Activated T-cell treated with anti-CD3 and anti-CD28 coated beads for 24 hours (primary cell): ENCODE measurements around the gene SSU72.
"Not testable (repeated sequence)": the region's sequence is repeated elsewhere in the genome, so short reads cannot be mapped to it uniquely, and the experiment has no call there.

Experiments
- DNase-seq: peaks from one replicate; pipeline ENCODE4 v3.0.0-alpha.2; 2020; ENCODE audit warnings: low read depth

The SSU72 gene

DNA sequence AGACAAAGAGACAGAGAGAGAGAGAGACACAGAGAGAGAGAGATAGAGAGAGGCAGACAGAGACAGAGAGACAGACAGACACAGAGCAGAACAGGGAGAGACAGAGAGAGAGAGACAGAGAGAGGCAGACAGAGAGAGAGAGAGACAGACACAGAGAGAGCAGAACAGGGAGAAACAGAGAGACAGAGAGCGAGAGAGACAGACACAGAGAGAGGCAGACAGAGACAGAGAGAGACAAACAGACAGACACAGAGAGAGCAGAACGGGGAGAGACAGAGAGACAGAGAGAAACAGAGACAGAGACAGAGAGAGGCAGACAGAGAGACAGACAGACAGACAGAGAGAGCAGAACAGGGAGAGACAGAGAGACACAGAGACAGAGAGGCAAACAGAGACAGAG, 20.7 kb upstream of the SSU72 start:
- DNase-seq: not testable (repeated sequence)

DNA sequence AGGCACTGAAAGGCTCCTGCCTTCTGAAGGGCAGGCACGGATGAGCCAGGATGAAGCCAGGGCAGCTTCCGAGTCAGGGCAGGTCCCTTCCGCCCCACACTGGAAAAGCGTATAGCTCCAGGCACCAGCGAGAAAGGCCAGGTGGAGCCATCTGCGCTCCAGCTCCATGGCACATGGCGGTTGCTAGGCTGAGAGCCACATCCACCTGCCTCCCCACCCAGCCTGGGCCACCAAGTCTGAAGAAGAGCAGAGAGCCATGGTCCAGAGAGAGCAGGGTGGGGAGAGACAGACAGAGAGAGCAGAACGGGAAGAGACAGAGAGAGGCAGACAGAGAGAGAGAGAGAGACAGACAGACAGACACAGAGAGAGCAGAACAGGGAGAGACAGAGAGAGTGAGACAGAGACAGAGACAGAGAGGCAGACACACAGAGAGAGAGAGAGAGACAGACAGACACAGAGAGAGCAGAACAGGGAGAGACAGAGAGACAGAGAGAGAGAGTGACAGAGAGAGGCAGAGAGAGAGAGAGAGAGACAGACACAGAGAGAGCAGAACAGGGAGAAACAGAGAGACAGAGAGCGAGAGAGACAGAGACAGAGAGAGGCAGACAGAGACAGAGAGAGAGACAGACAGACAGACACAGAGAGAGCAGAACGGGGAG, 20.1 kb upstream of the SSU72 start:
- DNase-seq: no peak

DNA sequence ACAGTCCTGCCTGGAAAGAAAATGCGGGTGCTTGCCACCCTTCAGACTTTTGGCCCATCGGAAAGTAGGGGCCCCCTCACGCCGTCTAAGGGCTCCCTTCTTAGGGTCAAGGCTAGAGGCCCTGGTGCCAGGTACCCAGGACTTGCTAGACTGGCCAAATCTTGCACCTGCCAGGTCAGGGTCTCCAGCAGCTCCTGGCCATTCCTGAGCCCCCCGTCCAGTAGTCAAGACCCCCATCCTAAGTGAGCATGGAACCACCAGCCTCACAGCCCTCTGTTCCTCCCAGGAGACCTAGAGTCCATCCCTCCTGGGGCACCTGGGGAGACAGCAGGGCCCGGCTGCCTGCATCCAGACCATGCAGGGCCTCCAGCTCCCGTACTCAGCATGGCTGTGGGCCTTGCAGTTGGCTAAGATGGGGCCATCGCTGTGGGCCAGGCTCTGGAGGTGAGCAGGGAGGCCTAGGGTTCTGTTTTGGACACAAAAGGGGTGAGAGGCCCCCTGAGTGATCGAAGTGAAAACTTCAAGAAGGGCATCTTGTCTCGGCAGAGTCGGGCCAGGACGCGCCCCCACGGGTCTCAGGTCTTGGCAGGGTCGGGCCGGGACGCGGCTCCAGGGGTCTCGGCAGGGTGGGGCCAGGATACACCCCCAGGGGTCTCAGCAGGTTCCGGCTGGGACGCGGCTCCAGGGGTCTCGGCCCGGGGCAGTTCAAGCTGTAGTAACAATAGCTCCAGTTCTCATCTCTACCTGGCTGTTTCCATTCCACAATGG, 19.4 kb upstream of the SSU72 start:
- DNase-seq: no peak

DNA sequence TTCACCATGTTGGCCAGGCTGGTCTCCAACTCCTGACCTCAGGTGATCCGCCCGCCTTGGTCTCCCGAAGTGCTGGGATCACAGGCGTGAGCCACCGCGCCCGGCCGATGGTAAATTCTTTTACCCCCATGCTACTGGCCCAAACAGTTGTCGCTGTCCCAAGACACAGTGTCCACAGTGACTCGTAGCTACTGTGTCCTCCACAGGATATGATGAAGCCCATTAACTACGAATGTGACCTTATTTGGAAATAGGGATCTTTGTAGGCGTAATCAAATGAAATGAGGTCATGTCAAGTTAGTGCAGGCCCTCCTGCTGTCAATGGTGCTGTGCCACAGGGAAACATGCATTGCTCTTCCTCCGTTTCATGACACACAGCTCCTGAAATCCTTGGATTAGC, 16.8 kb upstream of the SSU72 start:
- no peak for DNase-seq

DNA sequence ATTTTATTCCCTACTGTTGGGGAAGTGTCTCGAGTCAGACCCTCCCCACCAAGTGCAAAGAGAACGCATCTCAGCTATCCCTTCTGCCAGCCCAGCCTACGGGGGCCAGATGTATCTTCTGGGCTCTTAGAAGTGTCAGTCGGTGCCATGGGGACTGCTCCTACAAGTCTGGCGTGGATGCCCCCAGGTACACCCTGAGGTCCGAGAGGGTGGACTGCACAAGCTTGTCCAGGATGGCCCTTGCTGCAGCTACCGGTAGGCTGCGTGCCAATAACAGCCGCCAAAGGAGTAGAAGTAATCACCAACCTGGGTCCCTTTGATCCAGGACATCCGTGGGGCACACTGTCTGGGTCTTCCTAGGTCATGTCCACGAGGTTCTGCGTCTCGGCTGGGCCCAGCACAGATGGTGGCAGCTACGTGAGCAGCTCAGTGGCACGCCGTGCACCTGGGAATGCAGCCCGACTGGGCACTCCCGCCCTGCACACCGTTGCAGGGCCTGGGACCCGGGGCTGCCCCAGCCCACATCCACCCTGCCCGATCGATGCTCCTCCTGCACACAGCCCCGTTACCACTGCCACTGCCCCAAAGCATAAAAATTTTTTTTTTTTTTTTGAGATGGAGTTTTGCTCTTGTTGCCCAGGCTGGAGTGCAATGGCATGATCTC, 8.8 kb upstream of the SSU72 start:
- DNase-seq: no peak

DNA sequence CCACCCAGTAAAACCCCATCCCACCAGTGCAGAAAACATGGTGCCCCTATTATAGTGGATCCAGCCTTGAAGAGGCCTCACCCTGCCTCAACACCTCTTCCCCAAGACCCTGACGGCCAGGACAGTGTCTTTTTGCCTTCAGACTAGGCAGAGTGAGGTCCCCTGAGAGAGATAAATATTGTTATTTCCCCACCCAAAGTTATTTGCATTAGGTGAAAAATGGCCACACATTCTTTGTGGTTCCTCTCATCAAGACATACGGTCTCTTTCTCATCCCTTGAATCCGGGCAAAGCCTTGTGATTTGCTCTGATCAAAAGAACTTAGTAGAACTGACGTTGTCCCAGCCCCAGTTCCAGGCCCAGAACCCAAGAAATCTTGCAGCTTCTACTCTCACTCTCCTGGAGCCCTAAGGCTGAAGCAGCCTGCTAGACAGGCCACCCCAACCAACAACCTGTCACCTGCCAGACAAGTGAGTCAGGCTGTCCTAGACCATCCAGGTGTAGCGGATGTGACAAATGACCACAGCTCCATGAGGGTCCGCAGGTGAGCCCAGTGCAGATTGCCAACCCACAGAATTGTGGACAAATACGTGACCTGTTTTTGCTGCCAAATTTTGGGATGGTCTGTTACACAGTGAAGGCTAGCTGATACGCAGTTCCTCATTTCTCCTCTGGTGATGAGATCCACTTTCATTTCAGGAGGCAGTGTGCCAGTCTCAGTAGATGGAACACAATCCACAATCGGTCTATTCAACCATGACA, 8.1 kb upstream of the SSU72 start:
- no peak for DNase-seq

DNA sequence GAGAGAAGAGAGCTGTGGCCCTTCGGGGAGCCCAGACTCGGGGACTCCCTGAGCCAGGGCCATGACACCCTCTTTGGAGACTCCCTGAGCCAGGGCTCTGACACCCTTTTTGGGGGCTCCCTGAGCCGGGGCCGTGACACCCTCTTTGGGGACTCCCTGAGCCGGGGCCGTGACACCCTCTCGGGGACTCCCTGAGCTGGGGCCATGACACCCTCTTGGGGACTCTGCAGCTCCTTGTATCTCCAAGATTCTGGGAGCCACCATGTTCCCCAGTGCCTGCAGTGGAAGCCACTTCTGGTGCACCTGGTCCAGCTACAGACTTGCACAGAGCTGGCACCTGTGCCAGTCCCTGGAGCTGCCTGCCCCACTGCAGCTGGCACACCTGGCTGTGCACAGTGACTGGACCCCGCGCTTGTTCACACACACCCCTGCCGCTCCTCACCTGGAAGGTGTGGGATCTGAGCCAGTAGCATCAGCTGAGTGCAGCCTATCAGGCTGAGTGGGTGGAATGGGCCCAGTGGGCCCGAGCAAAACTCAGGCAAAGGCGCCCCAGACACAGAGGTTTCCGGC, 3.8 kb upstream of the SSU72 start:
- DNase-seq: no peak

DNA sequence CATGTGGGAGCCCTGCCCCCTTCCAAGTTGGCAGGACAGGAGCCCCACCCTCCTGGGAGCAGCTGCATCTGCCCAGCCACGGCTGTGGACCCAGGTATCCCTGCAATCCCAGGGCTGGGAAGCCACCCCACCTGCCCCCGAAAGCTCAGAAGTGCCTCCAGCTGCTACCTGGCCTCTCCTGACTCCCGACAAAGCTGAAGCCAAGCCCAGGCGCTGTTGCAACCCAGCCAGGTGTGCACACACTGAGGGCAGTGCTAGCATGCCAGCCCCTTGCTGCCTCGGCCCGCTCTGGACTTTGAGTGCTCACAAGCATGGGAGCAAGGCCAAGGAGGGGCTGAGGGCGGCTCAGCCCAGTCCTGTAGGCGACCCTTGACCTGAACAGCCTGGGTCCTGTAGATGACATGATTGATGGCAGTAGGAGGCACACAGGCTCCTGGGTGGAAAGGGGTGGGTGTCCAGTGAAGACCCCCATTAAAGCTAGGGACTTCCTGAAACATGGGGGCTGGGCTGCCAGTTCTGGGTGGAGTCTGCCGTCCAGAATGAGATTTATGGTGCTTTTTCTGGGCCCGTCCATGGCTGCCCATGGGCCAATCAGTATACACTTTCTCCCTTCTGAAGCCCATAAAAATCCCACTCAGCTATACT, 2.8 kb upstream of the SSU72 start:
- no peak for DNase-seq

DNA sequence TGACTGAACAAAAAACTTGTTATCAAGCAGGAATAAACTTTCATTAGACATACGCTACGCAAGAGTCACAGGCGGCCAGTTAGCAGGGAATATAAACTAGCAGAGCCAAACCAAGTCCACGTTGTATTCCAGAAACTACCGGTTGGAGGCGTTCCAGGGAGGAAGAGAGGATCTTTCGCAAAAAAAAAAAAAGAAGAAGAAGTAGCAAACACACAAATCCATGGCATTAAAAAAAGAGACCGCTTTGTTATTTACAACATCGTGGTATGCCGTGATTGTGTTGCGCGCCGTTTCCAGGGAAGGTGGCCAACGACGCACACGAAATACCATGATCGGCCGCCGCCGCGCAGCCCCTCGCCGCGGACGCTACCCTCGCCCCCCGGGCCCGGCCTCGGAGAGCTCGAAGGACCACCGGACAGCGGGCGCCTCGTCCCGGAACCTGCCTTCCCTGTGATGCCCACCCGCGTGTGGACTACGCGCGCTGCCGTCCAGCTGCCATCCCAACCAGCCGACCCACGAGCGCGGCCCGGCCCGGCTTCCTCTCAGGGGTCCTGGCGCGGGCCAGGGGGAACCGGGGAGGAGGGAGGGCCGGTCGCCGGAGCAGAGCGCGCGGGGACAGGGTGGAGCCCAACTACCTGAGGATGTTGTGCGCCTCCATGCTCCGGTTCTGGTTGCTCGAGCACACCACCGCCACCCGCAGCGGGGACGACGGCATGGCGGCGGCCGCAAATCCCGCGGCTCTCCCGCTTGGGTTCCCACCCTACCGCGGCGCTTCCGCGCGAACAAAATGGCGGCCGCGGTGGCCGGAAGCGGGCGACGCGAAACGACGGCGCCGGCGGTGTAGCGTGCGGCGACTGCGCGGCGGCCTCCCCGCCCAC, 581 bp downstream of the SSU72 start:
- peak; percentile 64 for DNase-seq

DNA sequence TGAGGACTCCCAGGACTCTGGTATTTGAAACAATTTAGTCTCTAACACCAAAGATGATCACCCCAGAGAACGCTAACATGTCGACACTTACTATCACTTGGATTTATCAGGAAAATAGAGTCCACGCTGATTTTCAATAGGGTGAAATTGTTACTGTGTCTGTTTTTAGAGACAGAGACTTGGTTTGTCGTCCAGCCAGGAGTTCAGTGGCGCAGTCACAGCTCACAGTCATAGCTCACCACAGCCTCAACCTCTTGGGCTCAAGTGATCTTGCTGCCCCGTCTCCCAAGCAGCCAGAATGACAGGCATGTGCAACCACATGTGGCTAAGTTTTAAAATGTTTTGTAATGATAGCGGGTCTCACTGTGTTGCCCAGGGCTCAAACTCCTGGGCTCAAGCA, 5.3 kb downstream of the SSU72 start:
- DNase-seq: no peak

DNA sequence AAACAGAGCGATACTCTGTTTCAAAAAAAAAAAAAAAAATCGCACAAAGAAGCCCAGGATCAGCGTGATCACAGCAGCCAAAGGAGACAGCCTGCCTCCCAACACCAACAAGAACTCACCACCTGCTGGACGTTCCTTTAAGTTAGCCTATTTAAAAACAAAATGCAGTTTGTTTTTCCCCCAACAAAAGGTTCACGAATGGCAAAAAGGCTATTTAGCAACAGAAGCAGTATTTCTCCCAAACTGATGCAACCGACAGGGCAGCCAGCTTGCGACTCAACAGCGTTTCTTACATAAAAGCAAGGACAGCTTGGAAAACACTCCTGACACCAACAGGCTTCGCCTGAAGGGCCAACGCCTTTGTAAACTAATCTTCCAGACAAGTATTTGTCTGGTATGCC, 6.8 kb downstream of the SSU72 start:
- no peak for DNase-seq

DNA sequence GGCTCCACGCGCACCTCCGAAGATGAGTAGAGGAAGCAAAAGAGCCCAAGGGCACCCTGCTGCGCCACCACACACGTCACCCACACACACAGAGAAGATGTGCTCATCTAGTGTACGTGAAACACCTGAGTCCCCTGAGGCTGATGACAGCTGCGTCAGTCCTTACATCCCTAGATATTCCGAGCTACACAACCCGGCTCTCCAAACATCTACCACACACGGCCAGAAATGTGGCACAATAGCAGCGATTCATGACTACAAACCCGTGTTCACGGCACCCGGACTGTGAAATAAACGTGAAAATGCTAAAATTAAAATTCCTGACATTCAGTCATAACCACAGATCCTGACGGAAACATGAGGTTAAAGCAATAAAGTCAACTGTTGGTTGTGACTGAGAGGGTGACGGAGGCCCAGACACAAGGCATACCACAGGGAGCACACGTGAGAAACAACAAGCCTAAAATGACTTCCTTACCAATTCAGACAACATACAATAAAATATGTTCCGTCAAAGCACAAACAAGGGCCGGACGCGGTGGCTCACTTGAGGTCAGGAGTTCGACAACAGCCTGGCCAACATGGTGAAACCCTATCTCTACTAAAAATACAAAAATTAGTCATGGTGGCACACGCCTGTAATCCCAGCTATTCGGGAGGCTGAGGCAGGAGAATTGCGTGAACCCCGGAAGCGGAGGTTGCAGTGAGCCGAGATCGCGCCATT, 7.3 kb downstream of the SSU72 start:
- DNase-seq: no peak

DNA sequence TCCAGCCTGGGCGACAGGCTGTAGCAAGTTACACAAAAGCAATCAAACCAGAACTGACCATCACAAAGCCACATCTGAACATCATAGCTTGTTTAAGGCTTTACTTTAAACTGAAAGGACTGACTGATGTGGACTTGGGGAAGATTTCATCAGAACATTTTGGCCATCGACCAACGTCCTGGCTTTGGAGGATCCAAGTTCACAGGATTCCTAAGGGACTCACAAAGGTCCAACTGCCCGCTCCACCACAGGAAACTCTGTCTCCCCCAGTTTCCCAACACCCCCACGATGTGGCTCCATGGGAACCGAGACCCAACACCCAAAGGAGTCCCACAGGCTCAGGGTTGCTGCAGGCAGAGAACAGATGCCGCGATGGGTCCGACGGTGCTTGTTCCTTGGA, 9.3 kb downstream of the SSU72 start:
- DNase-seq: no peak

DNA sequence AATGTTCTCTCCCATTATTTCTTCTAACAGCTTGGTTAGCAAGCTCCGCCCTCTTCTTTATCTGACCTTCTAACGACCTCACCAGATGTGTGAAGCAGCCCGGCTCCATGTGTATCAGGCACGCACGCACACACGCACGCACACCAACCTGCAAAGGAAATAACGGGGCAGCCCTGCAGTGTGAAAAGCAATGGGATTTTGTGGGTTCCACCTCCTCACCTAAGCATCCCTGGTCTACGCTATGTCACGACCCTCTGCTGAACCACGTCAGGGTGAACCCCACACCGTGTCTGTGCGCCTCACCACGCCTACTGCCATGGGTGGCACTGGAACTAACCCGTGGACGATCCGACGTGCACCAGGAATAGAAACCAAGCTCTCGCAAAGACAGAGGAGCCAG, 10.4 kb downstream of the SSU72 start:
- no peak for DNase-seq

DNA sequence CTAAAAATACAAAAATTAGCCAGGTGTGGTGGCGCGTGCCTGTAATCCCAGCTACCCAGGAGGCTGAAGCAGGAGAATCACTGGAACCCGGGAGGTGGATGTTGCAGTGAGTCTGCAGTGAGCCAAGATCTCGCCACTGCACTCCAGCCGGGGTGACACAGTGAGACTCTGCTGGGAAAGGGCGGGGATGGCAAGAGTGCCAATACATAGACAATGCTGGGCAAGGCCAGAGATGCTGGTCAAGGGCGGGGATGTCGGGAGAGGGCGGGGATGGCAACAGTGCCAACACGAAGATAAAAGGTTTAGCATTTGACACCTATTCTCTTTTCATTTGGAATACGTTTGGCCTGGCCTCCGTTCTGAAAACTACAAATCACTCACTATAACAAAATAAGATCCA, 11.0 kb downstream of the SSU72 start:
- DNase-seq: no peak

DNA sequence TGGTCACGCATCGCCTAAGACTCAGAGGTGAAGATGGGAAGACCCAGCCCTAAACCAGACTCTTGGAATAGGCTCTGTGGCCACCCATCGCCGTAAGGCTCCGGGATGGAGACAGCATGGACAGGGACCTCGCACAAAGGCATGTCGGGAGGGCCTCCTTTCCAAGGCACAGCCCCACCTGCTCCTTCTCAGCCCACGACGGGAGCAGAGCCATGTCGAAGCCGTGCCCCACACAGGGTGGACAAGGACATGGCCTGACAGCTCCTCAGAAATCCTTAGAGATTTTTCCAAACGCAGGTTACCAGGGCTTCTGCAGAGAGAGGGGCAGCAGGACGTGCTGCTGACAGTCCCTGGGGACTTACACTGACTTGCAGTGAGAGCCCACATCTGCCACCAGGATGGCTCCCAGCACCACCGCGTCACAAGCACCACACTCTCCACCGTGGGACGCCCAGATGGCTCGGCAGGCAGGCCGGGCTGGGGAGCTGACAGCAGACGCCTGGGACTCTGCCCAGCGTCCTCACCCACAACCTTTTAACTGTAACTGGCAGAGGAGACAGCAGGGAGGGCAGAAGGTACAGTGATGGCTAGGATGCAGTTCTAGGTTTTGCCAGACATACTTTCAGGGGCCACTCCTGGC, 12.0 kb downstream of the SSU72 start:
- DNase-seq: no peak

DNA sequence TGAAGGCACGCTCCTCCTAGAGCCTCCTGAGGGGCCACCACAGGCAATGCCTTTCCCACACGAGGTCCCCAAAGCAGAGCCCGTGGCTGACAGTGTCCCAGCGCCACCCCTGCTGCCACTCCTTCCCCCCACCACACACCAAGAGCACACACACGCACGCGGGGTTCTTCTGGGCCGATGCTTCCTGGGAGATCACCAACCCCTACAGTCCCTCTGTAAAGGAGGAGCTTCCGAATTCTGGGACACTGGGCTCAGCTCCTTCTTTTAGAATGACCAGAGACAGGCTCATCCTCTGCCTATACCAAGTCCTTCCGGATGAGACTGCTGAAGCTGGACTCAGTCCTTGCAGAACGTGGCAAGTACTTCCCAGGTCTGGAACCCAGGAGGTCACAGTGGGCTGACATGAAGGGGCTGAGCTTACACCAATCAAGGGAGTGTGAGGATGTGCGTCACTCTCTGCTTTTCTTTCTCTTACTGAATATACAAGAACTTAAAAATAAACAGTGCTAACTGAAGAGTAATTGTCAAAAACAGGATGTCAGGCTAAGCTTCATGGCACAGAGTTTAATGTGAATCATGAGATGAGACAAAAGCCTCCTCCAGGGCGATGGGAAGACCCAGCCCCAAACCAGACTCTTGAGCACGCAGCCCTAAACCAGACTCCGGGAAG, 12.7 kb downstream of the SSU72 start:
- DNase-seq: no peak

DNA sequence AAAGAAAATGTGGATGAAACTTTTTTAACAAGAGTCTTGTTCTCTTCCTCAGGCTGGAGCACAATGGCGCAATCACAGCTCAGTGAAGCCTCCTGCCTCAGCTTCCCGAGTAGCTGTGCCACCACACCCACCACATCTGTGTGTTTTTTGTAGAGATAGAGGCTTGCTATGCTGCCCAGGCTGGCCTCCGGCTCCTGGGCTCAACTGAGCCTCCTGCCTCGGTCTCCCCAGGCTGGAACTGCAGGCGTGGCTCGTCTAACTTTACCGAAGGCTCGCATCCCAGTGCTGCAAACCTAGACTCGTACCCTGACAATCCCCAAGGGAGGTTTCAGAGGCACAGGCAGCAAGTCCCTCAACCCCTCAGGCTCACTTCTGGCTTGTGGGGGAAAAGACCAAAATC, 14.5 kb downstream of the SSU72 start:
- DNase-seq: no peak

DNA sequence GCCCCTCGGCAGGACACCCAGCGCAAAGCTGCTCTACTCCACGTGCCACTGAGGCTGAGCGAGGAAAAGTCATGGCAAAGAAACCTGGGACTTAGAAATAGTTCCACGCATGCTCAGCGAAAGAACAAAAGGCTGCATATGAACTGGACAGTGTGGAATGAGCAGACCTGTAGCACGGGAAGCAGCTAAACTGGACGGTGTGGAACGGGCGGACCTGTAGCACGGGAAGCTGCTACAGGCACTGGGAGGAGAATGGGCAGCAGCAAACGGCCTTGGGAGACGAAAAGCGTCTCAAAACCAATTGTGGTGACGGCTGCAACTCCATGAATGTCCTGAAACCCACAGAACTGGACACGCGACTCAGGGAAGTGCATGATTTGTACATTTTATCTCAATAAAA, 15.6 kb downstream of the SSU72 start:
- no peak for DNase-seq
